H9 (cell line): ENCODE data around the gene ZDHHC13. TPM values are rescaled to one million over a fixed set of nuclear protein-coding genes. Genes with fewer than 3 reads are reported as not detected.

Experiments used
- DNase-seq: peaks from one replicate; pipeline ENCODE4 v3.0.0-alpha.2; 2017
- H2AFZ ChIP-seq: one replicate; pipeline ENCODE4 v1.6.1; 2013; ENCODE audit warnings: mild to moderate bottlenecking, low read length, control low read depth, moderate library complexity
- H2AK5ac ChIP-seq: 2 replicates; pipeline ENCODE4 v1.6.1; 2013; ENCODE audit warnings: low read length, control low read depth, mixed read lengths; ENCODE audit not compliant: insufficient read length
- H2BK120ac ChIP-seq: one replicate; pipeline ENCODE4 v1.6.1; 2013; ENCODE audit warnings: low read depth, mild to moderate bottlenecking, low read length, control low read depth, inconsistent platforms; ENCODE audit not compliant: poor library complexity, severe bottlenecking
- H2BK12ac ChIP-seq: 2 replicates; pipeline ENCODE4 v1.6.1; 2013; ENCODE audit warnings: low read length, control low read depth, mixed read lengths, low read depth; ENCODE audit not compliant: insufficient read length
- H2BK15ac ChIP-seq: 2 replicates; pipeline ENCODE4 v1.6.1; 2013; ENCODE audit warnings: low read depth, low read length, control low read depth
- H2BK20ac ChIP-seq: one replicate; pipeline ENCODE4 v1.6.1; 2013; ENCODE audit warnings: low read depth, mild to moderate bottlenecking, low read length, control low read depth, inconsistent platforms; ENCODE audit not compliant: poor library complexity, severe bottlenecking
- H2BK5ac ChIP-seq: 2 replicates; pipeline ENCODE4 v1.6.1; 2013; ENCODE audit warnings: low read length, control low read depth, mixed read lengths; ENCODE audit not compliant: insufficient read length
- H3K14ac ChIP-seq: 2 replicates; pipeline ENCODE4 v1.6.1; 2013; ENCODE audit warnings: low read length, control low read depth; ENCODE audit not compliant: insufficient read depth
- H3K18ac ChIP-seq: 2 replicates; pipeline ENCODE4 v1.6.1; 2013; ENCODE audit warnings: low read depth, mild to moderate bottlenecking, mixed read lengths, low read length, control low read depth; ENCODE audit not compliant: insufficient read length
- H3K23ac ChIP-seq: 2 replicates; pipeline ENCODE4 v1.6.1; 2013; ENCODE audit warnings: low read length, control low read depth, mixed read lengths, low read depth; ENCODE audit not compliant: insufficient read length
- H3K23me2 ChIP-seq: 2 replicates; pipeline ENCODE4 v1.6.1; 2013; ENCODE audit warnings: low read depth, mild to moderate bottlenecking, mixed read lengths, low read length, control low read depth; ENCODE audit not compliant: insufficient read length, poor library complexity, severe bottlenecking
- H3K27ac ChIP-seq: 2 replicates; pipeline ENCODE4 v1.5.1; 2013; ENCODE audit warnings: low read length, control low read depth, mixed read lengths, low read depth; ENCODE audit not compliant: insufficient read length
- H3K27me3 ChIP-seq: 2 replicates; pipeline ENCODE4 v1.6.1; 2013; ENCODE audit warnings: low read length, control low read depth, inconsistent platforms; ENCODE audit not compliant: insufficient read depth
- H3K4ac ChIP-seq: 2 replicates; pipeline ENCODE4 v1.6.1; 2013; ENCODE audit warnings: low read depth, mild to moderate bottlenecking, control low read depth, inconsistent platforms, low read length, moderate library complexity
- H3K4me1 ChIP-seq: 2 replicates; pipeline ENCODE4 v1.6.1; 2013; ENCODE audit warnings: low read length, control low read depth, inconsistent platforms; ENCODE audit not compliant: insufficient read depth
- H3K4me2 ChIP-seq: 2 replicates; pipeline ENCODE4 v1.6.1; 2013; ENCODE audit warnings: low read length, control low read depth, mixed read lengths; ENCODE audit not compliant: insufficient read length, insufficient read depth
- H3K56ac ChIP-seq: 2 replicates; pipeline ENCODE4 v1.6.1; 2013; ENCODE audit warnings: low read depth, mild to moderate bottlenecking, mixed read lengths, low read length, control low read depth; ENCODE audit not compliant: insufficient read length
- H3K79me1 ChIP-seq: 2 replicates; pipeline ENCODE4 v1.6.1; 2013; ENCODE audit warnings: low read depth, mild to moderate bottlenecking, moderate library complexity, low read length, control low read depth, inconsistent platforms; ENCODE audit not compliant: insufficient read depth, poor library complexity, severe bottlenecking
- H3K79me2 ChIP-seq: 2 replicates; pipeline ENCODE4 v1.6.1; 2013; ENCODE audit warnings: low read length, control low read depth, inconsistent platforms; ENCODE audit not compliant: insufficient read depth
- H3K9ac ChIP-seq: 2 replicates; pipeline ENCODE4 v1.6.1; 2013; ENCODE audit warnings: low read length, control low read depth, mixed read lengths; ENCODE audit not compliant: insufficient read length; ENCODE audit errors: extremely low read depth
- H3K9me3 ChIP-seq: one replicate; pipeline ENCODE4 v1.6.1; 2013; ENCODE audit warnings: low read depth, low read length, inconsistent platforms; ENCODE audit not compliant: control insufficient read depth
- H3T11ph ChIP-seq: one replicate; pipeline ENCODE4 v1.6.1; 2013; ENCODE audit warnings: mild to moderate bottlenecking, low read length, control low read depth, inconsistent platforms
- H4K20me1 ChIP-seq: one replicate; pipeline ENCODE4 v1.6.1; 2013; ENCODE audit not compliant: control insufficient read depth, insufficient read length, insufficient read depth
- H4K5ac ChIP-seq: 2 replicates; pipeline ENCODE4 v1.6.1; 2013; ENCODE audit warnings: low read depth, mild to moderate bottlenecking, mixed read lengths, low read length, control low read depth; ENCODE audit not compliant: insufficient read length
- H4K8ac ChIP-seq: replicated peaks from 2 replicates; pipeline ENCODE4 v1.6.1; 2013; ENCODE audit warnings: low read length, control low read depth, mixed read lengths, low read depth; ENCODE audit not compliant: insufficient read length
- H4K91ac ChIP-seq: 2 replicates; pipeline ENCODE4 v1.6.1; 2013; ENCODE audit warnings: low read depth, mild to moderate bottlenecking, moderate library complexity, mixed read lengths, low read length, control low read depth; ENCODE audit not compliant: insufficient read length
- H3K27ac Mint-ChIP-seq, 3 experiments: 2 replicates in 2 of 3; 3 replicates in 1 of 3; pipeline ENCODE4 v1.8.0; 2020 to 2021; ENCODE audit warnings: mixed read lengths in 3 of 3, mild to moderate bottlenecking in 1 of 3, moderate library complexity in 1 of 3
- H3K27me3 Mint-ChIP-seq: 2 replicates; pipeline ENCODE4 v1.8.0; 2021; ENCODE audit warnings: low read depth, mild to moderate bottlenecking, moderate library complexity, mixed read lengths
- H3K36me3 Mint-ChIP-seq, 3 experiments: 2 replicates in 2 of 3; 3 replicates in 1 of 3; pipeline ENCODE4 v1.8.0; 2020 to 2021; ENCODE audit warnings: low read depth in 3 of 3, mixed read lengths in 3 of 3; ENCODE audit not compliant: insufficient read depth in 1 of 3
- H3K4me1 Mint-ChIP-seq, 2 experiments: 2 replicates each; pipeline ENCODE4 v1.8.0; 2020; ENCODE audit warnings: mixed read lengths in 2 of 2
- H3K4me3 Mint-ChIP-seq, 2 experiments: 2 replicates in 1 of 2; 3 replicates in 1 of 2; pipeline ENCODE4 v1.8.0; 2020 to 2021; ENCODE audit warnings: mild to moderate bottlenecking in 2 of 2, mixed read lengths in 2 of 2, moderate library complexity in 1 of 2
- H3K9me3 Mint-ChIP-seq, 2 experiments: 2 replicates in 1 of 2; 3 replicates in 1 of 2; pipeline ENCODE4 v1.8.0; 2020; ENCODE audit warnings: mild to moderate bottlenecking in 2 of 2, mixed read lengths in 2 of 2, moderate library complexity in 1 of 2
- CTCF ChIP-seq: fragments of 200-600 bp; sonication (generic); conservative IDR thresholded peaks from 3 replicates; pipeline ENCODE4 v1.8.0; 2021; ENCODE audit warnings: antibody characterized with exemption, mild to moderate bottlenecking
- WGBS: extraction: QIAGEN DNeasy Blood & Tissue Kit; methylation state at CpG from one replicate; pipeline ENCODE4 v1.1.7; 2013; ENCODE audit warnings: missing lambda C conversion rate, low lambda C conversion rate, mixed read lengths; ENCODE audit not compliant: insufficient read length; ENCODE audit errors: extremely low coverage; 5-methylcytosine and 5-hydroxymethylcytosine counted together
- long read RNA-seq: library from polyadenylated mRNA; unstranded; transcript quantifications from one replicate; pipeline ENCODE4 v2.0.0, GENCODE V29; 2020
- total RNA-seq: library from RNA; stranded (reverse); gene quantifications from 2 replicates; pipeline ENCODE4 v1.2.1, GENCODE V29; 2021

The ZDHHC13 gene
- 20.9 and 21.1 TPM in 2 replicates for total RNA-seq
- long read RNA-seq, transcript ZDHHC13-201 (16 exons, 2,283 nt) = minor isoform, 38 of 151 reads
- long read RNA-seq, transcript ZDHHC13-202 (17 exons, 2,445 nt) = major isoform, 74 of 151 reads
- long read RNA-seq, partial matches to known transcripts = 7 of 151 reads
- long read RNA-seq, other reads (novel, unspliced or antisense) = 32 of 151 reads

DNA sequence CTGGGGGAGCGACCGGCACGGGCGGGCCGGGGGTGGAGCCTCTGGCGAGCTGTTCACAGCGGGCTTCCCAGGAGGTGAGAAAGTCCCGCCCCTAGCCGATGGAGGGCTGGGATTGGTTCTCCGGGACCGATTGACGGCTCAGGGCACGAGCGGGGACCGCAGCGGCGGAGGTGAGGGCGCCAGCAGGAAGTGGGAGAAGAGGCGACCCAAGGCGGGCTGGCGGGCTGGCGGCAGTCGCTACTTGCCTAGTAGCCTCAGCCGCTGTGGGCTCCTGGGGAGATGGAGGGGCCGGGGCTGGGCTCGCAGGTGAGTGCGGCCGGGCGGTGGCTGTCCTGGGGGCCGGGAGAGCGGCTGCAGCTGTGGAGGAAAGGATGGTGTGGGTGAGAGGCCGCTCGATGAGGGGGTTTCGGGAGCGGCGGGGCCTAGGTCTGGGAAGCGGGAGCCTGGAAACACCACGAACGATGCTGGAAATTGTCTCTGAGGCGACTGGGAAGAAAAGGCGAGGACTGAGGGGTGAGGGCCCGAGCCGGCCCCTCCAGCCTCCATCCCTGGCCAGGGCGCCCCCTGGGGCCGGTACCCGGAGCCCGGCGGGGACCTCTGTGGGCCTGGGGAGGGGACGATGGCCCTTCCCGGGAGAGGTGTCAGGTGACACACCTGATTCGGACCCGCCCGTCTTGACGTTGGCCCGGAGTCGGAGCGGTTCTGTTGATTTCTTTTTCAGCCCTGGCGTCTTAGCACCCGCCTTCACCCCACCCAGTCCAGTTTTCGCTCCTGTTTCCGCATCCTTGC lies at the start of gene ZDHHC13:
ZDHHC13 (plus strand) TSS at position 198 of the 789 bp plus-strand sequence; CDS start at position 280, 82 bp downstream.
- H2BK15ac ChIP-seq = no peak within 1 kb of the TSS
- H3K18ac ChIP-seq = peak within 1 kb of the TSS; percentile 68
- no peak within 1 kb of the TSS for H2BK120ac ChIP-seq
- peak; percentile 97 for DNase-seq
- no peak within 1 kb of the TSS for H4K91ac ChIP-seq
- TF ChIP-seq CTCF = peak; percentile 51; the same call in 2 of the 3 replicates
- no peak within 1 kb of the TSS for H3K23ac ChIP-seq
- no peak within 1 kb of the TSS for H4K8ac ChIP-seq
- H3K27ac ChIP-seq = no peak within 1 kb of the TSS
- H3K9ac ChIP-seq = peak within 1 kb of the TSS; percentile 18
- no peak within 1 kb of the TSS for H2AK5ac ChIP-seq
- Mint-ChIP-seq H3K9me3 (no peaks in the 10 kb centered on the region), H3K27ac (peak within 1 kb of the TSS; percentile 76 to 94 (median 92); a peak in 5 of 7 replicates), H3K27me3 (peaks cover 16% of the 10 kb centered on the region), H3K4me1 (peaks cover 16 to 21% of the 10 kb centered on the region in 2 experiments), H3K36me3 (peaks cover 5 to 20% (median 7%) of the 10 kb centered on the region in 3 experiments), H3K4me3 (peak within 1 kb of the TSS; percentile 91 to 93)
- WGBS = no CpG with 5 or more reads among the region's 61 CpGs
- H3K4me1 ChIP-seq = no peaks in the 10 kb centered on the region
- no peak within 1 kb of the TSS for H2BK20ac ChIP-seq
- no peaks in the 10 kb centered on the region for H4K20me1 ChIP-seq
- H3K79me2 ChIP-seq = peaks cover 9% of the 10 kb centered on the region; the same call in 1 of the 2 replicates
- no peak within 1 kb of the TSS for H3K4ac ChIP-seq
- no peak within 1 kb of the TSS for H3K56ac ChIP-seq
- no peak within 1 kb of the TSS for H2BK5ac ChIP-seq
- no peaks in the 10 kb centered on the region for H3K27me3 ChIP-seq
- peak within 1 kb of the TSS; percentile 45 for H3K4me2 ChIP-seq
- no peak within 1 kb of the TSS for H2BK12ac ChIP-seq
- no peak within 1 kb of the TSS for H4K5ac ChIP-seq
- H3K9me3 ChIP-seq = no peaks in the 10 kb centered on the region
- no peaks in the 10 kb centered on the region for H3K23me2 ChIP-seq
- H2AFZ ChIP-seq = no peak within 1 kb of the TSS
- no peak within 1 kb of the TSS for H3T11ph ChIP-seq
- peaks cover 5% of the 10 kb centered on the region for H3K79me1 ChIP-seq
- H3K14ac ChIP-seq = 0 out of 2 replicates have a peak within 1 kb of the TSS, but pooled peaks have one; percentile 74
